Mononuclear cell (primary cell): ENCODE measurements around the gene PODXL2. TPM values are rescaled to one million over a fixed set of nuclear protein-coding genes. Genes with fewer than 3 reads are reported as not detected.
"Not testable (repeated sequence)": the region's sequence is repeated elsewhere in the genome, so short reads cannot be mapped to it uniquely, and the experiment has no call there.

Experiments
- H3K27me3 ChIP-seq: 2 replicates; pipeline ENCODE4 v1.6.0; 2011; ENCODE audit warnings: low read length, control low read depth; ENCODE audit not compliant: insufficient read depth
- H3K4me1 ChIP-seq: 2 replicates; pipeline ENCODE4 v1.5.1; 2011; ENCODE audit warnings: mild to moderate bottlenecking, low read length, control low read depth; ENCODE audit not compliant: insufficient read depth
- H3K4me3 ChIP-seq: 2 replicates; pipeline ENCODE4 v1.5.1; 2011; ENCODE audit warnings: mild to moderate bottlenecking, low read length, moderate library complexity
- H3K9me3 ChIP-seq: 2 replicates; pipeline ENCODE4 v1.5.1; 2011; ENCODE audit warnings: low read depth, mild to moderate bottlenecking, control low read depth, low read length
- total RNA-seq: library from RNA; depleted of rRNA; stranded (reverse); fragments of >200 nt; gene quantifications from one replicate; pipeline ENCODE4 v1.2.3, GENCODE V29; 2012

Gene PODXL2
- total RNA-seq, 1 donor: 1.9 TPM

GRCh38 chr3:127680146-127680661 is 51.2 kb downstream of the PODXL2 start:
- Histone ChIP-seq H3K9me3 (no peaks in the 10 kb centered on the region), H3K4me3 (no peak overlapping the region), H3K4me1 (peaks cover 67% of the 10 kb centered on the region), H3K27me3 (no peaks in the 10 kb centered on the region)

- Histone ChIP-seq H3K4me1 (peaks cover 63% of the 10 kb centered on the region), H3K4me3 (no peak overlapping the region), H3K9me3 (no peaks in the 10 kb centered on the region), H3K27me3 (no peaks in the 10 kb centered on the region)
These were observed 51.8 kb downstream of the PODXL2 start for GRCh38 chr3:127680798-127681221.

- peaks cover 49% of the 10 kb centered on the region for H3K4me1 ChIP-seq
- H3K9me3 ChIP-seq, H3K4me3 ChIP-seq, H3K27me3 ChIP-seq: not testable (repeated sequence)
These were observed 53.2 kb downstream of the PODXL2 start for GRCh38 chr3:127682175-127682554.

- Histone ChIP-seq H3K9me3 (no peaks in the 10 kb centered on the region), H3K4me3 (no peak overlapping the region), H3K27me3 (no peaks in the 10 kb centered on the region), H3K4me1 (peaks cover 45% of the 10 kb centered on the region)
These were observed 53.6 kb downstream of the PODXL2 start for GRCh38 chr3:127682561-127682960.

GRCh38 chr3:127684871-127685707 is 56.1 kb downstream of the PODXL2 start:
- H3K27me3 ChIP-seq: no peaks in the 10 kb centered on the region
- H3K9me3 ChIP-seq: no peaks in the 10 kb centered on the region
- no peak overlapping the region for H3K4me3 ChIP-seq
- peaks cover 22% of the 10 kb centered on the region for H3K4me1 ChIP-seq

- no peak overlapping the region for H3K4me3 ChIP-seq
- H3K27me3 ChIP-seq: no peaks in the 10 kb centered on the region
- no peaks in the 10 kb centered on the region for H3K9me3 ChIP-seq
- peaks cover 18% of the 10 kb centered on the region for H3K4me1 ChIP-seq
These were observed 56.9 kb downstream of the PODXL2 start for GRCh38 chr3:127685708-127686511.

GRCh38 chr3:127686512-127686894 is 57.5 kb downstream of the PODXL2 start:
- peaks cover 18% of the 10 kb centered on the region for H3K4me1 ChIP-seq

GRCh38 chr3:127687228-127687737 is 58.3 kb downstream of the PODXL2 start:
- H3K4me1 ChIP-seq: peaks cover 18% of the 10 kb centered on the region
- no peaks in the 10 kb centered on the region for H3K27me3 ChIP-seq
- H3K9me3 ChIP-seq: no peaks in the 10 kb centered on the region
- no peak overlapping the region for H3K4me3 ChIP-seq

More at GRCh38 chr3:127686512-127686894, 57.5 kb downstream of the PODXL2 start:
- no peak overlapping the region for H3K4me3 ChIP-seq
- H3K27me3 ChIP-seq: no peaks in the 10 kb centered on the region
- no peaks in the 10 kb centered on the region for H3K9me3 ChIP-seq

GRCh38 chr3:127688022-127688415 is 59.0 kb downstream of the PODXL2 start:
- H3K9me3 ChIP-seq: no peaks in the 10 kb centered on the region

GRCh38 chr3:127688416-127689265 is 59.7 kb downstream of the PODXL2 start:
- Histone ChIP-seq H3K27me3 (no peaks in the 10 kb centered on the region), H3K4me1 (peaks cover 7% of the 10 kb centered on the region), H3K4me3 (no peak overlapping the region), H3K9me3 (no peaks in the 10 kb centered on the region)

More at GRCh38 chr3:127688022-127688415, 59.0 kb downstream of the PODXL2 start:
- Histone ChIP-seq H3K27me3 (no peaks in the 10 kb centered on the region), H3K4me1 (peaks cover 13% of the 10 kb centered on the region), H3K4me3 (no peak overlapping the region)

- Histone ChIP-seq H3K4me3 (no peak overlapping the region), H3K9me3 (no peaks in the 10 kb centered on the region), H3K4me1 (no peaks in the 10 kb centered on the region), H3K27me3 (no peaks in the 10 kb centered on the region)
These were observed 60.4 kb downstream of the PODXL2 start for GRCh38 chr3:127689266-127689860.

- Histone ChIP-seq H3K27me3 (no peaks in the 10 kb centered on the region), H3K4me3 (no peak overlapping the region), H3K9me3 (no peaks in the 10 kb centered on the region), H3K4me1 (no peaks in the 10 kb centered on the region)
These were observed 61.1 kb downstream of the PODXL2 start for GRCh38 chr3:127690106-127690505.

GRCh38 chr3:127690823-127691452 is 62.0 kb downstream of the PODXL2 start:
- Histone ChIP-seq H3K4me3 (no peak overlapping the region), H3K9me3 (no peaks in the 10 kb centered on the region), H3K4me1 (no peaks in the 10 kb centered on the region), H3K27me3 (no peaks in the 10 kb centered on the region)

- Histone ChIP-seq H3K4me1 (peaks cover 4% of the 10 kb centered on the region), H3K27me3 (no peaks in the 10 kb centered on the region), H3K4me3 (no peak overlapping the region), H3K9me3 (no peaks in the 10 kb centered on the region)
These were observed 62.5 kb downstream of the PODXL2 start for GRCh38 chr3:127691489-127691888.
